HEK293 (cell line): ENCODE results near the gene SCAANT1.

Source experiments
- CTCF ChIP-seq: fragments of 450-650 bp; formaldehyde crosslinking; IDR thresholded peaks from 2 replicates; pipeline ENCODE4 v1.5.1; 2016; ENCODE audit warnings: missing biosample characterization, missing genetic modification characterization
- KLF16 ChIP-seq: fragments of 450-650 bp; formaldehyde crosslinking; IDR thresholded peaks from 2 replicates; pipeline ENCODE4 v1.5.1; 2017; ENCODE audit warnings: missing biosample characterization, missing genetic modification characterization
- KLF9 ChIP-seq: fragments of 450-650 bp; formaldehyde crosslinking; IDR thresholded peaks from 2 replicates; pipeline ENCODE4 v1.5.1; 2016; ENCODE audit warnings: missing biosample characterization, missing genetic modification characterization, low read depth
- PBX3 ChIP-seq: sonication (generic); formaldehyde crosslinking; IDR thresholded peaks from 2 replicates; pipeline ENCODE4 v1.8.1; 2022; ENCODE audit warnings: mild to moderate bottlenecking, moderate library complexity, missing genetic modification reagents
- PRDM4 ChIP-seq: fragments of 450-650 bp; formaldehyde crosslinking; IDR thresholded peaks from 2 replicates; pipeline ENCODE4 v1.5.1; 2017; ENCODE audit warnings: missing biosample characterization, missing genetic modification characterization
- REST ChIP-seq: fragments of 450-650 bp; formaldehyde crosslinking; IDR thresholded peaks from 2 replicates; pipeline ENCODE4 v1.5.1; 2016; ENCODE audit warnings: missing biosample characterization, missing genetic modification characterization
- ZNF23 ChIP-seq: fragments of 450-650 bp; formaldehyde crosslinking; IDR thresholded peaks from 2 replicates; pipeline ENCODE4 v1.5.1; 2016; ENCODE audit warnings: missing biosample characterization, missing genetic modification characterization, borderline replicate concordance
- ZNF274 ChIP-seq, 2 experiments: fragments of 200-500 bp in 1 of 2; fragments of 450-650 bp in 1 of 2; sonication (Bioruptor generic) in 1 of 2; formaldehyde crosslinking in 1 of 2; IDR thresholded peaks; 2 replicates each; pipeline versions ENCODE4 v1.5.1 to v1.6.1; 2014 to 2016; ENCODE audit warnings: borderline replicate concordance in 1 of 2, inconsistent platforms in 1 of 2, low read length in 1 of 2, missing biosample characterization in 1 of 2, missing genetic modification characterization in 1 of 2
- ZNF292 ChIP-seq: fragments of 450-650 bp; formaldehyde crosslinking; IDR thresholded peaks from 2 replicates; pipeline ENCODE4 v1.5.1; 2016; ENCODE audit warnings: low read depth, missing biosample characterization, missing genetic modification characterization, borderline replicate concordance
- ZNF664 ChIP-seq: fragments of 450-650 bp; formaldehyde crosslinking; IDR thresholded peaks from 2 replicates; pipeline ENCODE4 v1.5.1; 2016; ENCODE audit warnings: missing biosample characterization, missing genetic modification characterization

- TF ChIP-seq KLF16 (tag by site-specific recombination) = no peak
- TF ChIP-seq CTCF (tag by site-specific recombination) = no peak
- no peak for TF ChIP-seq ZNF23 (tag by site-specific recombination)
- TF ChIP-seq ZNF274 (IDR thresholded peaks at IDR 0.05; ENCODE audit: low read length) = no peak
- no peak for TF ChIP-seq ZNF274 (tag by site-specific recombination; IDR thresholded peaks at IDR 0.05; ENCODE audit: borderline replicate concordance)
- TF ChIP-seq PRDM4 (tag by site-specific recombination) = no peak
- TF ChIP-seq KLF9 (tag by site-specific recombination) = no peak
- TF ChIP-seq ZNF664 = no peak
- TF ChIP-seq PBX3 (CRISPR knock-in tag) = no peak
- no peak for TF ChIP-seq ZNF292
- TF ChIP-seq REST (tag by site-specific recombination) = no peak
Measured at GRCh38 chr3:63908776-63909175, 3.4 kb downstream of the SCAANT1 start.
